ENCODE data around the gene MACROD2.

DNA sequence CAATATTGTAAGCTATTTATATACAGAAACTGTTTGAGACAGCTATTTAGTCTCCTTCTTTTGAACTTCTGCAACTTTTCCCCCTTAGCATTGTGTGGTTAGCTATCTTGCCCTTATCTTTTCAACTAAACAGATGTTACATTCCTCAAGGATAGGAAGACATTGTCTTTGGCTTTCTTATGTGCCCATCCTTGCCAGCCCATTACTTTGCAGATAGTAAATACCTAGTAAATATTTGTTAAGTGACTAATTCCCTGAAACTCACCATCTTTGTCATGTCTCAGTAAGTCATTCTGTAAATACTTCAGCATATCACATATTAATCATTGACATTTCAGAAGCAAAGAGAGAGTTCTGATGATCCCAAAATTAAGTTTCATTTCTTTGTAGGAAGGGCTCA is 411.2 kb downstream of the MACROD2 start:
- TF ChIP-seq, protein P1, sequence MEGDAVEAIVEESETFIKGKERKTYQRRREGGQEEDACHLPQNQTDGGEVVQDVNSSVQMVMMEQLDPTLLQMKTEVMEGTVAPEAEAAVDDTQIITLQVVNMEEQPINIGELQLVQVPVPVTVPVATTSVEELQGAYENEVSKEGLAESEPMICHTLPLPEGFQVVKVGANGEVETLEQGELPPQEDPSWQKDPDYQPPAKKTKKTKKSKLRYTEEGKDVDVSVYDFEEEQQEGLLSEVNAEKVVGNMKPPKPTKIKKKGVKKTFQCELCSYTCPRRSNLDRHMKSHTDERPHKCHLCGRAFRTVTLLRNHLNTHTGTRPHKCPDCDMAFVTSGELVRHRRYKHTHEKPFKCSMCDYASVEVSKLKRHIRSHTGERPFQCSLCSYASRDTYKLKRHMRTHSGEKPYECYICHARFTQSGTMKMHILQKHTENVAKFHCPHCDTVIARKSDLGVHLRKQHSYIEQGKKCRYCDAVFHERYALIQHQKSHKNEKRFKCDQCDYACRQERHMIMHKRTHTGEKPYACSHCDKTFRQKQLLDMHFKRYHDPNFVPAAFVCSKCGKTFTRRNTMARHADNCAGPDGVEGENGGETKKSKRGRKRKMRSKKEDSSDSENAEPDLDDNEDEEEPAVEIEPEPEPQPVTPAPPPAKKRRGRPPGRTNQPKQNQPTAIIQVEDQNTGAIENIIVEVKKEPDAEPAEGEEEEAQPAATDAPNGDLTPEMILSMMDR (IDR thresholded peaks at IDR 0.05), result no peak
- TF ChIP-seq POLR2AphosphoS5 (IDR thresholded peaks at IDR 0.05), result no peak
